Bone marrow (tissue), 2 donors: ENCODE measurements around the gene EED.
"Not testable (repeated sequence)": the region's sequence is repeated elsewhere in the genome, so short reads cannot be mapped to it uniquely, and the experiment has no call there.

Experiments used
- DNase-seq, 2 donors: peaks; one replicate each; lab custom pipeline; 2025; lab: John Stamatoyannopoulos, UW

Gene EED

GRCh38 chr11:86219311-86220193, 25.0 kb upstream of the EED start:
- DNase-seq = no peak

- DNase-seq = no peak
Measured at GRCh38 chr11:86220653-86221052, 23.9 kb upstream of the EED start.

- no peak for DNase-seq
Measured at GRCh38 chr11:86222081-86222480, 22.5 kb upstream of the EED start.

DNA sequence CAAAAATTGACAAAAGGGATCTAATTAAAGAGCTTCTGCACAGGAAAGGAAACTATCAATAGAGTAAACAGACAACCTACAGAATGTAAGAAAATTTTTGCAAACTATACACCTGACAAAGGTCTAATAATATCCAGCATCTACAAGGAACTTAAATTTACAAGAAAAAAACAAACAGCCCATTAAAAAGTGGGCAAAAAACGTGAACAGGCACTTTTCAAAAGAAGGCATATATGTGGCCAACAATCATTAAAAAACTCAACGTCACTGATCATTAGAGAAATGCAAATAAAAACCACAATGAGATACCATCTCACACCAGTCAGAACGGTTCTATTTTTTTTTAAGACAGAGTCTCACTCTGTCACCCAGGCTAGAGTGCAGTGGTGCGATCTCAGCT, 20.0 kb upstream of the EED start:
- not testable (repeated sequence) for DNase-seq

DNA sequence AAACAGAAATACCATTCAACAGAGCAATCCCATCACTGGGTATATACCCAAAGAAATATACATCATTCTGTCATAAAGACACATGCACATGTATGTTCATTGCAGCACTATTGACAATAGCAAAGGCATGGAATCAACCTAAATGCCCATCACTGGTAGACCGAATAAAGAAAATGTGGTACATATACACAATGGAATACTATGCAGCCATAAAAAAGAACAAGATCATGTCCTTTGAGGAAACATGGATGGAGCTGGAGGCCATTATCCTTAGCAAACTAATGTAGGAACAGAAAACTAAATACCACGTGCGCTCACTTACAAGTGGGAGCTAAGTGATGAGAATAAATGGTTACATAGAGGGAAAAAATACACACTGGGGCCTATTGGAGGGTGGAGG, 19.2 kb upstream of the EED start:
- DNase-seq = not testable (repeated sequence)

DNA sequence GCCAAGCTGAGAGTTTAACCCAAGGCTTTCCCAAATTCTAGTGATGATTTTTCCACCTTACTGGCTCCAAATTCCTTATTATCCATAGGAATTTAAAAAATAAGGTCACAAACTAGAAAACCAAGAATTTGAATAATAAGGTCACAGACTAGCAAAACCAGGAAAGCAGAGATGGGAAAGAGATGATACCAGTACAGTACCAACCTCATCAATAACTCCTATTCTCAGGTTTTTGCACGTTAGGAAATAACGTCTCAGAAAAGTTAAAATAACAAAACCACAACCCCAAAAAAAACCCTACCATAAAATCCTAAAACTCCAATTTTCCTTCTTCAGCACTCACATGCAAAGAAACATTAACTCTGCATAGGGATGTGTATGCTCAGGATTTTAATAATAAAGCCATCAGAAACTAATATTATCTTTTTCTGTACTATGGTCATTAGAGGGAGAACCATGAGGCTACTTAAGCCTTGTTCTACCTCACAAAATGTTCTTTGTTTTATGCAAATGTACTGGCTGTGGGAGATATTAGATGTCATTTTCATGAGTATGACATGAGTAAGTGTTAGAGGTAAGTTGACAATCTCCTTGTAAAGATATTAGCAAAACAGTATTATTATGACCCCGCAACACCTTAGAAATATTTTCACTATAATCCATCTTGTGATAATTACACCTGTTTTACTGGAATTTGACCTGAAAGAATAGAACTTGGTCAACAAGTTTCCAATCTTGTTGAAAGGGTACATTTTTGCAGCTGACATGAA, 16.1 kb upstream of the EED start:
- DNase-seq = no peak

- not testable (repeated sequence) for DNase-seq
Measured at GRCh38 chr11:86229039-86229330, 15.6 kb upstream of the EED start.

- no peak for DNase-seq
Measured at GRCh38 chr11:86230179-86230804, 14.3 kb upstream of the EED start.

DNA sequence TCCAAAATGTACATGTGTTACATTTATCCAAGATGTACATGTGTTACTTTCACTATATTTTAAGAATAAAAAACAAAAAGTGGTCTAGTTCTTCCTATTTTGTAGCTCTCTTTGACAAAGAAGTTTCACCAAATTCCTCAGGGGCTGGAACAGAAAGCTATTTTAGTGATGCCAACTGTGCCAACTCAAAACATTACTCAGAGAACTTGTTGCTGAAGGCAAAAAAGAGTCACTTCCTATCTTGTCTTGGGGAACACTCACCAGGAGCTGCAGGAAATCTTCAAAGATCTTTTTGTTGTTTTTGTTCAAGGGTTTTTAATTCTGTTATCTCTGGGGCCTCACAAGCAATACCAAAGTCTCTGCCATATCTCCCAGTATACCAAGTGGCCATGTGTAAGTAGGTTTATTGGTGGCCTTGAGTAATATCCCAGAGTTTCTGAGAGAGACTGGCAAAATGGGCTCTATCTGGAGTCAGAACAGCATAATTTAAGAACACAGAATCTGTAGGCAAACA, 13.6 kb upstream of the EED start:
- DNase-seq = peak in 1 of 2 donors; percentile 51

DNA sequence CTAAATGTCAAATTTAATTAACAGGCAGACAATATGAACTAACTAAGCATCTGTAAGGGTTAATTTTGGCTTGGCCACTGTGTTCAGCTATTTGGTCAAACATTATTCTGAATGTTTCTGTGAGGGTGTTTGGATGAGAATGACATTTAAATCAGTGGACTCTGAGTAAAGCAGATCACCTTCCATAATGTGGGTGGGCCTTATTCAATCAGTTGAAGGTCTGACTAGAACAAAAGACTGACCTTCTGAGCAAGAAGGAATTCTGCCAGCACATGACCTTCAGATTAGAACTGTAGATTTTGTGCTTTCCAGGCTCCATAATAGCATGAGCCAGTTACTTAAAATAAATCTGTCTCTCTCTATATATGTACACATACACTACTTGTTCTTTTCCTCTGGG, 12.0 kb upstream of the EED start:
- no peak for DNase-seq

- no peak for DNase-seq
Measured at GRCh38 chr11:86234831-86235461, 9.6 kb upstream of the EED start.

GRCh38 chr11:86237267-86237804, 7.2 kb upstream of the EED start:
- DNase-seq = no peak

DNA sequence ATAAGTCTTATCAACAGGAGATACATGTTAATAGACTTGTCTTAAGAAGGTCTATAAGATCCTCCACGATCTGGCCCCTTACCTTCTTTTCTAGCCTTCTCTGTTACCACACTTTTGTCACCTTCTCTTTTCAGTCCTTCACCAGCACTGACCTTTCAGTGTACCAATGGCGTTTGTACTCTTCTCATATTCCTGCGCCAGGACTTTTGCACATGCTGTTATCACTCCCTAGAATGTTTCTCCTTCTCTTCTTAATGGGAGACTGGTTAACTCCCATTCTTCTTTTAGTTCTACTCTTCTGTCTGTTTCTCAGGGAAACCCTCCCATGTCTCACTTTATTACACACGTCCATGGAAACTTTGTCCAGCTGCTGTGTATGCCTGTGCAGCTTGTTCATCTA, 4.4 kb upstream of the EED start:
- no peak for DNase-seq

- DNase-seq = no peak
Measured at GRCh38 chr11:86241956-86242535, 2.5 kb upstream of the EED start.

DNA sequence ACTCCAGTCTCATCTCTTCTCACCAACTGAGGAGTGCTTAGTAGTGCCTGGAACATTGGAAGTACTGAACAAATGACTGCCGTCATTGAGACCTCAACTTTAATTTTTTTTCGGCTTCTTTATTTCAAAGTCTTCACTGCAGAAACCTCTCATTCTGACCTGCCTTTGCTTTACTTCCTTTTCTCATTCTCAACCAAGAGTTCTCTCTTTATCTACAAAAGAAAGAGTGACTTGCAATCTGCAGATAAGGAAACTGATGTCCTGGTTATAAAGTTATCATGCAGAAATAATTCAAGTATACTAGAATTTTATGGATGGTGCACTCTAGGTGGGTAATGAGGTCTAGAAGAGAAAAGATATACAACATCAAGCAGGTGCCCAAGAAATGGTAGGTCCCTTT, 1.2 kb upstream of the EED start:
- no peak for DNase-seq

DNA sequence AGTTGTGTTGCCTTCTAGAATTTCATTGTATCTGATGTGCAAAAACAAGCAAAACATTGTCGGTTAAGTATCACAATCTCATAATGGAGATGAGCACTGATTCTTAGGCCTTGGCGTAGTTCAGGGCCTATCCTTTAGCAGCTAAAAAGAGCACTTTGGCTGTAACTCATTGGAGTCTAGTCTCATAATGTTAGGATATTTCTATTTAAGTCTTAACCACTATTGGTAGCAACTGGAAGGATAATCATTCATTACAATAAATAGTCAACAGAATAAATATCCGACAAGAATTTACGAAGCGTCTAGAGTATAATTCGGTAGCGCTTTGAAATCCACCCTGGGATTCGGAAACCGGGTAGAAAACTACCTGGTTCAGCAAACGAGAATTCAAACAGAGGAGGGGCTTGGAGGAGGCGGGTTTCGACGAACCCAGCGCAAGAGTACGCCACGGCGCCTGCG, 461 bp upstream of the EED start:
- no peak for DNase-seq

DNA sequence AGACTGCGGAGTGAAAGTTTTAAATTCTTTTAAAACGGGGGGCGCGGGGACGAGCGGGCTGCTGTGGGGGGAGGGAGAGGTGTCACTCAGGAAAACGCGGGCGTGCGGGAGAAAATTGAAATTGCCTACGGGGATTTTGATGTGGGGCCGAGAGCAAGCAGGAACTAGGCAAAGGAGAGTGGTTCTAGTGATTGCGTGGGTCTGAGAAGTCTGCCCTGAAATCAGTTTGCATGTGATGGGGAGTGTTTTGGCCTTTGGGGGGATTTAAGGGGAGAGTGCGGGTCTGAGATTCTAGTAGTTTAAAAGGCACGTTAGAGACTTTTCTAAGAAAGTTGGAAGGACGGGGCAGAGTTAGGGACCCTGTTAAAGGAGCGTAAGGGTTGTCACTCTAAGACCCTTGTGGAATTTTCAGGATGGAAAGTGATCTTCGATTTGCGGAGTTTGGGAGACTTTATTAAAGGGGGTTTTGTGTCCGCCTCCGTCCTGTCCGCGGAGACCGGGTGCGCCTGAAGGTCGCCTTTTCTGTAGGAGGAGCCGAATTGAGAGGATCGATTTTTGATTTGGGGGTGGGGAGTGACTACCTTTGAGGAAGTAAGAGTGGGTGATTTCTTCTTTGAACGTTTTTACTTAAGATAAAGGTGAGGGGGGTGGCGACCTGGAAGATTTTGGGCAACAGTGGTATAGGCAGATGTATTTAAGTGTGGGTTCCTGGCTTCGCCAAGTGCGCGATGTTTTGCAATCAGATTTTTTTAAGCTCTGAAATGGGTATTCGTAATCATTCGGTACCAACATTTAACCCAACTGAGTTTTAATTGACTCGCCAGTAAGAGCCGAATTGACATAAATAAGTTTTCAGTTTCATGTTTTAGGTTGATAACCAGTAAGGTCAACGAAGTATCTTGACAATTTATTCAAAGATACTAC, 1.1 kb downstream of the EED start:
- peak in 1 of 2 donors; percentile 28 for DNase-seq

DNA sequence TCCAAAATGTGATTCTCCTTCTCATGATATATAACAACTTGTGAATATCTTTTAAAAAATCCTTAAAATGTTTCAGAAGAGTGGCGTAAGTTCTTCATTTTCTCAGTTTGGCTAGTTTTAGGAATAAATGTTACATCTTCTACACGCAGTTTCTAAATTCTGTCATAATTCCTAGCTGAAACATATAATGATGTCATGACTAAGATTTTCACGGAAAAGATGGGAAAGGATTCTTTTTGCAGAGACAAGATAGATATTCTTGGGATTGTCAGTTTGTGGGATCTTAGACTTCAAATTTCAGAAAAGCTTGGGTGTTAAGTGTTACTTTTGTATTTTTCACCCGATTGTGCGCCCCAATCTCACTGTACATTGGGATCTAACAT, 1.7 kb downstream of the EED start:
- no peak for DNase-seq

- no peak for DNase-seq
Measured at GRCh38 chr11:86247608-86248007, 3.1 kb downstream of the EED start.

DNA sequence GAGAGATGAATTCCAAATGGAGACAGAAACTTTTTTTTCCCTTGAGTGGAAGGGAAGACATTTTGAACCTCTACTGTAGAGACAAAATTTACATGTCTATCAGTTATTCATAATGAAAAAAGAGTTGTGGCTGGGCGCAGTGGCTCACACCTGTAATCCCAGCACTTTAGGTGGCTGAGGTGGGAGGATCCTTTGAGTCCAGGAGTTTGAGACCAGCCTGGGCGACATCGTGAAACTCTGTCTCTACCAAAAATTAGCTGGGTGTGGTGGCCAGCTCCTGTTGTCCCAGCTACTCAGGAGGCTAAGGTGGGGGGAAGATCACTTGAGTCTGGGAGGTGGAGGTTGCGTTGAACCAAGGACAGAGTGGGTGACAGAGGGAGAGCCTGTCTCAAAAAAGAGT, 4.1 kb downstream of the EED start:
- DNase-seq = no peak
